GM19452 (cell line): ENCODE data around the gene POU2AF3.

ENCODE experiments used
- ATAC-seq: cut with Tn5 transposase; IDR thresholded peaks from one replicate; pipeline ENCODE4 v1.9.1; 2021; ENCODE audit not compliant: unreplicated experiment

Gene POU2AF3

GRCh38 chr11:111327908-111328624, 29.7 kb downstream of the POU2AF3 start:
- ATAC-seq: no peak

GRCh38 chr11:111329306-111330204, 31.2 kb downstream of the POU2AF3 start:
- ATAC-seq: no peak

- ATAC-seq: no peak
Observed at GRCh38 chr11:111330234-111330893, 32.0 kb downstream of the POU2AF3 start.

- no peak for ATAC-seq
Observed at GRCh38 chr11:111331711-111332479, 33.5 kb downstream of the POU2AF3 start.

- ATAC-seq: no peak
Observed at GRCh38 chr11:111334532-111335502, 36.5 kb downstream of the POU2AF3 start.

- ATAC-seq: no peak
Observed at GRCh38 chr11:111335549-111335948, 37.2 kb downstream of the POU2AF3 start.

GRCh38 chr11:111336062-111336461, 37.7 kb downstream of the POU2AF3 start:
- no peak for ATAC-seq

DNA sequence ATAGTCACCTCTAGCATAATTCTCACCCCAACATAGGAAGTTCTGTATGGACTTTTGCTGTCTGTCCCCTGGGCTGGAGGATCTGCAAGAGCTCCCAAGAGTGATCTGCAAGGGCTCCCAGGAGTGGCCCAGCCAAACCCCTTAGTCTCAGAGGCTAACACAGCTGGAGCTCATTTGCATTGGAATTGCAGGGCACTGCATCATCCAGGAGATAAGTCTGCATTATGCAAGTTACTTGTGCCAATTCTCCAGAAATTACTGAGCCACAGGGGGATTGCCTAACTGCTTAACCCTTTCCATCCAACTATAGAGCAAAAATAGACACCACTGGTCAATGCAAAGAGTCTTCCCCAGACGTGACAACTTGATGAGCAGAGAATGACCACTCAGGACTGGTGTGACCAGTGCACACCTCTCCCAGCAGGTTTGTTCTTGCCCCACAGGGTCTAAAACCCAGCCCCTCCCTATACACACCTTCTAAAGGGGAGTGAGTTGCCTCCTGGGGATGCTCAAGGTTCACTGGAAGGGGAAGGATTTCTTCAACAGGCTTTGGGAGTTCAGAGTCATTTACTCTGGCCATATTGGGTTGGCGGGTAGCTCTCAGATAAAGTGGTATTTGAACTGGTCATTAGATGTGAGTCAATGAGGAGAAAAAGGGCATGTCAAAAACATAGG, 38.4 kb downstream of the POU2AF3 start:
- ATAC-seq: no peak

DNA sequence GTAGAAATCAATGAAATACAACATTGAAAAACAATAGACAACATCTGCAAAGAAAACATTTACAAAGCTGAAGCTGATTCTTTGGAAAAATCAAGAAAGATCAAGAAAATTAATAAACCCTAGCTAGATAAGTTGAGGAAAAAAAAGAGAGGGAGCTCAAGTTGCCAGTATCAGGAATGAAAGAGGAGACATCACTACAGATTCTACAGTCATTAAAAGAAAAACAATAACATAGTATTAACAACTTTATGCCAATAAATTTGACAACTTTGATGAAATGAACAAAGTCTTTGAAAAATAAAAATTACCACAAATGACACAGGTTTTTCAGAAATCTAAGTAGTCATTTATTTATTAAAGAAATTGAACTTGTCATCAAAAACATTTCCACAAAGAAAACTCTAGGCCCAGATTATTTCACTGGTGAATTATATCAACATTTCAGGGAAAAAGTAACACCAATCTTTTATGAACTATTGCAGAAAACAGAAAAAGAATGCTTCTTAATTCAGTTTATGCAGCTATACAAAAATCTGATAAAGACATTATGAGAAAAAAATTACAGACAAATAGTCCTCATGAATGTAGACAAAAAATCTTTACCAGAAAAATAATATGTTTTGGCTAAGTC, 41.5 kb downstream of the POU2AF3 start:
- ATAC-seq: no peak

DNA sequence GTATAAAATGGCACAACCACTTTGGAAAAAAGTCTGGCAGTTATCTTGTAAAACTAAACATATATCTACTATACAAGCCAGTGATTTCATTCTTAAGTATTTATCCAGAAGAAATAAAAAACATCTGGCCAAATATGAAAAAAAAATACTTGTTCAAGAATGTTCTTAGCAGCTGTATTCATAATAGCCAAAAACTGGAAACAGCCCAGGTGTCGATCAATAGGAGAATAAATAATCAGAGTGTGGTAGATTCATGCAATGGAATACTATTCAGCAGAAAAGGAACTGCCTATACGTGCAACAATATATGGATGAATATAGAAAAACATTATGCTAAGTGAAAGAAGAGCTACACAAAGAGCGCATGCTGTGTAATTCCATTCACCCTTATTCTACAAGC, 44.0 kb downstream of the POU2AF3 start:
- ATAC-seq: no peak

DNA sequence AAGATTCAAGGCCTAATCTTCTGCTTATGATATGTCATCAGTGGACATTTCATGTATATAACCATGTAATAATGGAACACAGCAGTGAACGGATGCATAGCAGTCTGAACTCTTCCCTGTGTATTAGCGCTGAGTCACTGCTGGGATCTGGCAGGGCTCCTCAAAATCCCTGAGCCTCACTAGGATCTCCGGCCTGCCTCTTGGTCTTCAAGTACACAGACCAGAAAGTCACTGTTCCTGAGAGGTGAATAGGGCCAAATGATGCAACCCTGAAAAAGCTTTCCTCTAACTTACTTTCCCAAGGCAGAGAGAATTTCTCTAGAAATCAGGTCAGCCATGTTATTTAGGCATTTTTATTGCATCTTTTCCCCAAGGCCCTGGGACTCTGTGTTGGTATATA, 45.7 kb downstream of the POU2AF3 start:
- ATAC-seq: no peak

- ATAC-seq: no peak
Observed at GRCh38 chr11:111347002-111347722, 48.8 kb downstream of the POU2AF3 start.

GRCh38 chr11:111347723-111348115, 49.4 kb downstream of the POU2AF3 start:
- ATAC-seq: no peak

GRCh38 chr11:111348147-111348546, 49.8 kb downstream of the POU2AF3 start:
- ATAC-seq: no peak

DNA sequence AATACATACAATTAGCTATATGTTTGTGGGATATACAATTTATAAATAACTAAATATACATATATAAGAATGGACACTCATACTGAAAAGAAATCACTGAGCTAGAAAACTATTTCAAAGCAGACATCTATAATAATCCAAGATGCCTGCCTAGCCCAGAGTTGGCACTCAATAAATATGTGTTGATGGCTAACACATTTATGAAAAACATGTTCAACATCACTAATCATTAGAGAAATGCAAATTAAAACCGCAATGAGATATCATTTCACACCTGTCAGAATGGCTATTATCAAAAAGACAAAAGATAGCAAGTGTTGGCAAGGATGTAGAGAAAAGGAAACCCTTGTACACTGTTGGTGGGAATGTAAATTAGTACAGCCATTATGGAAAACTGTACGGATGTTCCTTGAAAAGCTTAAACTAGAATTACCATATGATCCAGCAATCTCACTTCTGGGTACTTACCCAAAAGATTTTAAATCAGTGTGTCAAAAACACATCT, 50.9 kb downstream of the POU2AF3 start:
- ATAC-seq: peak; percentile 40

- no peak for ATAC-seq
Observed at GRCh38 chr11:111350811-111351210, 52.5 kb downstream of the POU2AF3 start.

- no peak for ATAC-seq
Observed at GRCh38 chr11:111351374-111352055, 53.2 kb downstream of the POU2AF3 start.
